H54 (cell line): Measurements from ENCODE around the gene ZFHX3.

Experiments
- DNase-seq: peaks from one replicate; pipeline ENCODE4 v3.0.0; 2011; ENCODE audit warnings: low spot score, mixed read lengths; ENCODE audit not compliant: insufficient read length
- FAIRE-seq: peaks from 3 replicates; lab custom pipeline; 2011; peaks lifted over from hg19 to GRCh38; lab: Jason Lieb, UNC
- POLR2A ChIP-seq: IDR thresholded peaks from 2 replicates; pipeline ENCODE4 v1.6.1; 2011; ENCODE audit warnings: low read depth, mild to moderate bottlenecking, low read length

ZFHX3 gene

DNA sequence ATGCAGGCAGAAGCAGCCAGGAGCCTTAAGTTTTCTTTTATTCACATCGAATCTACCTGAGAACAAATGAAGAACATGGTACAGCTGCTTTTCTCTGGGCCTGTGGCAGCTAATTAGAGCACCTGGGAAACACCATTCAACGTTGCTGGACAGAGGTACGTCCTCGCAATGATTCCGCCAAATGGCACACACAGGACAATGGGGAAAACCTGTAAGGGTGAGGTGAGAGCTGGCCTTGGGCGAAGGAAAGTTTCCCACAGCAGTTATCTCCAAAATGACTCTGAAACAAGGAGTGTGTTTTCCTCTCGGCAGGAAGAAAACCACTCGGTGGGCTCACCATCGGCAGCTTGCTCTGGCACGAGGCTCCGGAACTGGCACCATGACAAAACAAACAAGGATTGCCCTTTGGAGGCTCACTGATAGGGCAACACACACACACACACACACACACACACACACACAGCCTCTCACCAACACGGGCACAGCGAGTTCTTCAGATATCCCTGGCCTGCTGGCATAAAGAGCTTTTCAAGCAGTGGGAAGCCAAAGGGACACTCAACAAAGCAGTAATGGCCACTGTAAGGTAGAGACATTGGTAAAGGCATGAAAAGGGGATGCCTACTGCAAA is 73.7 kb downstream of the ZFHX3 start:
- FAIRE-seq = no peak
- no peak for DNase-seq
- TF ChIP-seq POLR2A = no peak

DNA sequence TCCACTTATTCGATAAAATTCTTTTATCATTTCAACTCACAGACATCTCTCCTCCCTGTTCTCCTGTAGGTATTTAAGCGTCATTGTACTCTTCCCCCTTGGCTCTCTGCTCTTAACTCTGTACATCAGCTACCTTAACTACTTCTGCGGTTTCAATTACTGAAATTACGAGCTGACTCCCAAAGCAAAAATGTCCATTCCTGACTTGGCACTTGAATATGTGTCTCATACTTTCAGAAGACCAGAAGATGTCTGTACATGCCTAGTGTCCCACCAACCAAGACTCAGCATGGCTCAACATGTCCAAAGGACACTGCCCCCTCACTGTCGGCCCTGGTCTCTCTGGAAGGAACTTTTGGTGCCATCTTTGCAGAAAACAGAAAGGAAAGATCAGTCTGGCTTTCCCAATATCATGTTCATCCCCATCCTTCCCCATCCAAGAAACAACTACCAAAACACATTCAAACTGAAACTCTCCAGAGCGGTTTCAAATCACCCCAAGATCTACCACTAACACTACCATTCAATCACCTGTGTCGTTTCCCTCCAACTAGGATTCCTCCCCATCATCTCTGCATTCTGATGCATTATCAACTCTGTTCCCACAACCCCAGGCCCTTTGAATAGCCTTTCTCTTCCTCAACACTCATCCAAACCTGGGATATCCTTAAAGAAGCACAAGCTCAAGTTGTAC is 74.9 kb downstream of the ZFHX3 start:
- no peak for TF ChIP-seq POLR2A
- DNase-seq (no peak), FAIRE-seq (no peak)

DNA sequence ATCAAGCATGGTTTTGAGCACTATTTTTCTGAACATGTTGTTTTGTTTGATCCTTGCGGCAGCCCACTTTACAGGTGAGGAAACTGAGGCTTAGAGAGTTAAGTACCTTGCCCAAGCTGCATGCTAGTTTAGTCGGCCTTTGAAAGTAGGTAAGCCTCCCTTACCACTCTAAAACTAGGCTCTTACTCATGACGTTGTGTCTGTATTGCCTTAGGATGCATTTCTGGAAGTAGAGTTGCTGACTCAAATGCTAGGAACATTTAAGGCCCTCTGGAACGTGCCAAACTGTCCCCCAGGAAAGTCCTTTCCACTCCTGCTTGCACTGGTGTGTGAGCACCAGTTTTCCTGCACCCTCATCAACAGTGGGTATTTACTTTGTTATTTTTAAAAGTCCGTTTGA is 76.6 kb downstream of the ZFHX3 start:
- no peak for TF ChIP-seq POLR2A
- FAIRE-seq = no peak
- no peak for DNase-seq

DNA sequence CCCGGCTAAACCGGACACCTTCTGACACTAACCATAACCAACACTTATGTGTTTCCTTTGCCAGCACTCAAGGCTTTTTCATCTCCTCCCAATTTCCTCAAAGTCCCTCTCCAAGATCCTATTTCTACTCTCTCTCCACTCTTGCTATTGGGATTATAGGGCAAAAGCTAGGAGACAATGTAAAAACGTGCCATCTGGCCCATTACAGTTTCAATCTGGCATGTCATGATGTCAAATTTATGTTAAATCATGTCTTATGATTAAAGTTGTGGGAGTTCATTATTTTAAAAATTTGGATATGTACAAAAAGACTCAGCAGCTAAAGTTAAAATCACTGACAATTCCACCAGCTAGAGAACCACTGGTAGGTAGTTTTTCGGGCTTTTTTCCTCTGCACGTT is 77.3 kb downstream of the ZFHX3 start:
- no peak for TF ChIP-seq POLR2A
- DNase-seq (no peak), FAIRE-seq (no peak)

DNA sequence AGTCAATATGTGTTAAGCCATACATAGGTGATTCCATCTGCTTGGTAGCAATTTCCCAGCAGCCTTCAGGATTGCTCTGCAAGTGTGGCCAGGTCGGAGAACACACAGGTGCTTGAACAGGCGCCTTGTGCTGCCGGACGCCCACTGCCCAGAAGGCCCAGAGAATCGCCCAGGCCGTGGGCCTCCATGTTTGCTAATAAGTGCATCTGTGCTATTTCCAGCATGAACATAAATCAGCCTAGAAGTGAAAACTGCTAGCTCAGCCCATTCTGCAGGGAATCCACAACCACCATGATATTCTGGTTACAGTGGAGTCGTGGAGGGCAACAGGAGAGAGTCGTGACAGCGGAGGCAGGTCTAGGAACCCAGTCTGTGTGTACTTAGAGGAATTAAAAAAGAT is 78.1 kb downstream of the ZFHX3 start:
- DNase-seq (no peak), FAIRE-seq (no peak)
- TF ChIP-seq POLR2A = no peak

DNA sequence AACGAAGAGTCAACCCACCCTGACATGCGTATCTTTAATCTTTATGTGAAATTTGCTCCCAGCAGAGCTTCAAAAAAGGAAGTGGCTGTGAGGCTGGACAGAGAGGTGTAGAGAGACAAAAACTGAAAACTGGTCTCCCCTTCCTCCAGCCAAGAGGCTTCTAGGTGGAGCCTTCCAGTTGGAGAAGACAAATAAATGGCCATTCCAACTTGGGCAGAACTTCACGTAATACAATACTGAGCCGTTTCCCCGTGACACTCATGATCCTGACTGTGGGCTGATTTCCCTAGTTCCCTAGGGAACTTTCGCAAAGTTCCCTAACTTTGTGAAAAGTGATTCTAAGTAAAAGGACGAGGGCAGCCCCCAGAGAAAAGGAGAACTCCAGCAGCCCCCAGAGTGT is 78.8 kb downstream of the ZFHX3 start:
- no peak for TF ChIP-seq POLR2A
- FAIRE-seq (no peak), DNase-seq (no peak)

DNA sequence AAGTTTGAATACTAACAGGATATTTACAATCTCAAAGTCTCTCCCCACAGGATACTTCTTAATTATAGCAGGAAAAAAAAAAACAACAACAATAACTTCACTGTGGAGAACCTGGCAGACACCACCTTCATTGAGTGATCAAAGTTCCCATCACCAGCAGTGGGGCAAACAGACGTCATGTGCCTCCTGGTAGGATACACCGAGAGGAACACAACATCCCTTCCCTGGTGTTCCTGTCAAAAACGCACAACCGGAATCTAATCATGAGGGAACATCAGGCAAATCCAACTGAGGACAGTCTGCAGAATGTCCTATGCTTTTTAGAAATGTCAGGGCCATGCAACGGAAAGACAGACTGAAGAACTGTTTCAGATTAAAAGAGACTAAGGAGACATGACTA is 80.0 kb downstream of the ZFHX3 start:
- no peak for TF ChIP-seq POLR2A
- DNase-seq (no peak), FAIRE-seq (no peak)

DNA sequence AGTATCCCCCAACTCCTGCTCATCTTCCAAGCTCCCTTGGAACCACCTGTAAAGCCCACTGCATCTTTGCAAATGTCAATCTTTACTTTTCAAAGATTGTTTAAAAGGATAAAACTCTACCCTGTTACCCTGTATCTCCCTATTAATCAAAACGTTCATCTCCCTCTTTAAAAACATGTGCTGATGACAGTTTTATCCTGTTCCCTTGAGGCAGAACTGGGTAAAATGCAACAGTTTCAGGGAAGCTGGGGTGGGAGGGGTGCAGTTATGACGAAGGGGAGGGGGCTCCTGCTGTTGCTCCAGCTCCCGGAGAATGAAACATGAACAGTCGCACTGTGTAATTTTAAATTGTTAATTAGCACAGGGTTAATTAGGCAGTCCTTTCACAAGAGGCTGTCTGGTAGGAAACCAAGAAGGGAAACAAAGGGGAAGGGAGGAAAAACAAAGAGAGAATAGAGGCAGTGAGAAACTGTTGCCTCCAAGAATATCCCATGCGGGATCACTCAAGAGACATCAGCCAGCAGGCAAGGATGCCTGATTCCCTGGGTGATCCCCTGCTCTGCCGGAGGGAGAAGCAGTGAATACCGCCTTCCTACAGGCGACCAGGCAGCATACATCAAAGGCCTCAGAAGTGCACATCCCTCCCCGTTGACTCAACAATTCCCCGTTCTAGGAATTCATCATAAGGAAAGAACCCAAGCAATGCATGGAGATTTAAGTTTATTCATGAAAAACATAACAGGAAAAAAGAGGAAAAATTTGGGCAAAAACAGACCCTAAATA is 84.2 kb downstream of the ZFHX3 start:
- FAIRE-seq = no peak
- no peak for TF ChIP-seq POLR2A
- DNase-seq = no peak

DNA sequence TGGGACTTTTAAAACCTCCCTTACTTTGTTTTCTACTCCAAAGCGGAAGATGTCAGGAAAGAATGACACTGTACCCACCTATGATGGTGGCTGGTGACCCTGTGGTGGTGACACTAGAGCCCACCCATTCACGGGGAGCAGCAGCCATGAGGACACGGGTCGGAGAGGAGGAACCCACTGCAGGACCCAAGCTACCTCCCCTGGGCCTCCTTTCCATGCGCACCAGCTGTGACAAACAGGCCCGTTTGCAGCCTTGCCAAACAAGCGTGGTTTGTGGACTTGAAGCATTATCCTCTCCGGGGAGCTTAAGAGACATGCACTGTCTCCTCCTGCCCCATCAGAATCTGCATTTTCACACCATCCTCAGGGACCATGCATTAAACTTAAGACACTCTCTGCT is 85.6 kb downstream of the ZFHX3 start:
- FAIRE-seq (no peak), DNase-seq (no peak)
- TF ChIP-seq POLR2A = no peak

DNA sequence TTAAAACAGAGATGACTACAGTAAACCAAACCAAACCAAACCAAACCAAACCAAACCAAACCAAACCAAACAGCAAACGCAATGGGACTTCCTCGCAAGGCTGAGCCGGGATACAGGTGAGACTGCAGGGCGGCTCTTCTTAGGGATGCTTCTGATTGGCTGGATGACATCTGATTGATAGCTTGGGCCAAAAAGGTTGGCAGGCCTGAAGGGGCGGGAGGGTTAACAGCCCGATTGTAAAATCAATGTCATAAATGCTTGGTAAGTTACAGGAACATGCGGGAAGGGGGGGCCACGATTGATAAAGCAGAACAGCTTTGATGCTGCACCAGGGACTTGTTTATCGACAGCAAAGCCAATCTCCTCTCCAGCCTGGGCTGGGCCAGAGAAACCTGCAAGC is 86.1 kb downstream of the ZFHX3 start:
- DNase-seq (no peak), FAIRE-seq (no peak)

DNA sequence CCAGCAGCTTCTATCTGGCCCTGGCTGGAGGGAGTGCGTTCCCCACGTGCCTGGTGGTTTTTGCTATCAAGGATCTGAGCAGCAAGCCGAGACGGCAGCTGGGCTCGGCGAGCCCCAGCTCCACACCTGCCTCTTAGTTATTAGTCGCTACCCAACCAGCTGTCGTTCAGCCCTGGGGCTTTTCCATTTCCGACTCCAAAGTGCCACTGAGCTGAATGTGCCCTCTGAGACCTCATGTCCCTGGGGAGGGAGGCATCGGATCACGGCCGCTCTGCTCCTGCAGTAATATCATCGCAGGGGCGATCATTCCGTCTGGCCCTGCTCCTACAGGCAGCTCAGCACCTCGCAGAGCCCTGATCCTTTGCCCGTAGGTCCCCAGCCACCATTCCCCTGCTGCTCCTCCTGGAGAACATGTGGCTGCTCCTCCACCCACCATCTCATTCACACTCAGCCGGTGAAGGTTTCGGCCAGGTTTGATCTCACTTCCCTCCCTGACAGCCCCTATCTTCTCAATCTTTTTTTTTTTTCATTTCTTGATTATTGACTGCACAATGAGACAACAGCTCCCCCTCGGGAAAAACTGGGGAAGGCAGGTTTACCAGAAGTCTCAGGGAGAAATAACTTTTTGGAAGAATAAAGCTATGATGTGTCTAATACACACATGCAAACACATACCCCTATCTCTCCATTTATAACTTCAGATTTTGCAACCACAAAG is 86.7 kb downstream of the ZFHX3 start:
- TF ChIP-seq POLR2A = no peak
- no peak for DNase-seq
- no peak for FAIRE-seq

More for the DNA sequence above, 86.1 kb downstream of the ZFHX3 start:
- TF ChIP-seq POLR2A = no peak

DNA sequence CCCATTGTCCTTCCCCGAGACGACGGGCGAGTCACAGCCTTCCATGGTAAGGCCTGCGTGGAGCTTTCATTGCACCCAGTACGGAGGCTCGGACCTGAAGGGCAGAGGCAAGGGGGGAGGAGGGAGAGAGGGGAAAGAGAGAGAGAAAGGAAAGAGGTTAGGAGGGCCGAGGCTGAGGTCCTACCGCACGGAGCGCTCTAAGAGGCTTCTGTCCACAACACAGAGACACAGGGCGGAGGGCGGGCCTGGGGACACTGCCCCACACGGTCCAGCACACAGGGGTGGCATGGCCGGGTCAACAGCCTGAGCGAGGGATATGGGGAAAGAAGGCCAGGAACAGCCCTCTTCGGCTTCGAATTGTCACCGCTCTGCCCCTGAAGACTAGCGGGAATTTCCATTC is 87.8 kb downstream of the ZFHX3 start:
- DNase-seq (no peak), FAIRE-seq (no peak)
- TF ChIP-seq POLR2A = no peak

DNA sequence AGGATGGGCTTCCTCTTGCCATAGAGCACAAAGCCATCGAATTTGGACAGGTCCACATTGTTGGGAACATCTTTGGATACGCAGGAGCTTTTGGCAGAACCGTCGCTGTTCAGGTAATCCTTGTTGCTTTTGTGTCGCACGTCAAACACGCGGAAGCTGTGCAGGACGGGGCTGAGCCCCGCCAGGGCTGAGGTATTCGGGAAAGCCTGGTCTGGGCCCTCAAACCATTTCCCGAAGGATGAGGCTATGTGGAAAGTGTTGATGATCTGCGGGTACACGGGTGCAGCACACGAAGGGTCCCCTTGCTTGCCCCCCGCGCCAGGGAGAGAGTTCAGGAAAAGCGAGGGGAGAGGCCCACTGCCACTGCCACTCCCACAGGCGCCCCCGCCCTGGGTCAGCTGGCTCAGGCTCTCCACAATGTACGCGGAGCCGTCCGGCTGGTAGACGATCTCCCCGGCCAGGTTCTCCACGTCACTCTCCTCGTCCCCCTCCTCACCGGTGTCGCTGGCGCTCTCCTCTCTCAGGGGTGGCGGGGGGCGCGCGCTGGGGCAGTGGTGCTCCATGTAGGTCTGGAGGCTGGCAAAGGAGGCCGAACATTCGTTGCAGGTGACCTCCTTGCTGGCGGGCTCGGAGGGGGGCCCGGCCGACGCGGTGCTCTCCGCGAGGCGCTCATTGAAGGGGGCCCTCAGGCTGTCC is 88.5 kb downstream of the ZFHX3 start:
- DNase-seq (no peak), FAIRE-seq (no peak)
- no peak for TF ChIP-seq POLR2A
